ENCODE measurements around the gene SPATS2.

SPATS2 gene

GRCh38 chr12:49560695-49561094 is 193.4 kb downstream of the SPATS2 start:
- DNase-seq: no peak

- DNase-seq: no peak
Measured at GRCh38 chr12:49562233-49562632, 195.0 kb downstream of the SPATS2 start.

GRCh38 chr12:49562831-49563230 is 195.6 kb downstream of the SPATS2 start:
- no peak for DNase-seq

GRCh38 chr12:49563951-49564685 is 196.9 kb downstream of the SPATS2 start:
- DNase-seq: no peak

GRCh38 chr12:49564686-49565405 is 197.6 kb downstream of the SPATS2 start:
- no peak for DNase-seq

- no peak for DNase-seq
Measured at GRCh38 chr12:49565406-49566265, 198.4 kb downstream of the SPATS2 start.

- DNase-seq: no peak
Measured at GRCh38 chr12:49566361-49566760, 199.1 kb downstream of the SPATS2 start.

- DNase-seq: no peak
Measured at GRCh38 chr12:49567302-49567610, 200.0 kb downstream of the SPATS2 start.

GRCh38 chr12:49567611-49568441 is 200.6 kb downstream of the SPATS2 start, which contains the start of gene MCRS1:
MCRS1 (minus strand) TSS chr12:49568142; CDS start chr12:49566731, 1,411 bp downstream.
- DNase-seq: peak; percentile 85

GRCh38 chr12:49568442-49569162 is 201.3 kb downstream of the SPATS2 start:
- DNase-seq: no peak

Measured in NCI-H1048 (cell line).